ENCODE results near the gene HTR4.

HTR4 gene

GRCh38 chr5:148663509-148663908, 9.2 kb upstream of the HTR4 start:
- no peak for DNase-seq (ENCODE audit: low read depth)

GRCh38 chr5:148660346-148660660, 6.0 kb upstream of the HTR4 start:
- no peak for DNase-seq (ENCODE audit: low read depth)

- no peak for DNase-seq (ENCODE audit: low read depth)
Observed at GRCh38 chr5:148659641-148660345, 5.5 kb upstream of the HTR4 start.

- no peak for DNase-seq (ENCODE audit: low read depth)
Observed at GRCh38 chr5:148653291-148653835, 964 bp downstream of the HTR4 start.

GRCh38 chr5:148651528-148651927, 2.8 kb downstream of the HTR4 start:
- no peak for DNase-seq (ENCODE audit: low read depth)

- no peak for DNase-seq (ENCODE audit: low read depth)
Observed at GRCh38 chr5:148645527-148645926, 8.8 kb downstream of the HTR4 start.

GRCh38 chr5:148641735-148642134, 12.6 kb downstream of the HTR4 start:
- no peak for DNase-seq (ENCODE audit: low read depth)

GRCh38 chr5:148640471-148640870, 13.9 kb downstream of the HTR4 start:
- DNase-seq (ENCODE audit: low read depth): no peak

GRCh38 chr5:148639081-148639480, 15.2 kb downstream of the HTR4 start:
- no peak for DNase-seq (ENCODE audit: low read depth)

- DNase-seq (ENCODE audit: low read depth): no peak
Observed at GRCh38 chr5:148636353-148636752, 18.0 kb downstream of the HTR4 start.

GRCh38 chr5:148635321-148636083, 18.8 kb downstream of the HTR4 start:
- no peak for DNase-seq (ENCODE audit: low read depth)

GRCh38 chr5:148633067-148633377, 21.3 kb downstream of the HTR4 start:
- no peak for DNase-seq (ENCODE audit: low read depth)

- DNase-seq (ENCODE audit: low read depth): no peak
Observed at GRCh38 chr5:148632255-148633066, 21.9 kb downstream of the HTR4 start.

GRCh38 chr5:148626986-148627385, 27.3 kb downstream of the HTR4 start:
- no peak for DNase-seq (ENCODE audit: low read depth)

- no peak for DNase-seq (ENCODE audit: low read depth)
Observed at GRCh38 chr5:148626081-148626613, 28.2 kb downstream of the HTR4 start.

GRCh38 chr5:148625250-148625649, 29.1 kb downstream of the HTR4 start:
- no peak for DNase-seq (ENCODE audit: low read depth)

- peak; percentile 10 for DNase-seq (ENCODE audit: low read depth)
Observed at GRCh38 chr5:148623741-148624140, 30.6 kb downstream of the HTR4 start.

GRCh38 chr5:148623101-148623500, 31.2 kb downstream of the HTR4 start:
- DNase-seq (ENCODE audit: low read depth): no peak

GRCh38 chr5:148620696-148621095, 33.6 kb downstream of the HTR4 start:
- peak; percentile 3 for DNase-seq (ENCODE audit: low read depth)

GRCh38 chr5:148620091-148620490, 34.2 kb downstream of the HTR4 start:
- DNase-seq (ENCODE audit: low read depth): no peak

GRCh38 chr5:148619484-148619883, 34.8 kb downstream of the HTR4 start:
- no peak for DNase-seq (ENCODE audit: low read depth)

- DNase-seq (ENCODE audit: low read depth): peak; percentile 48
Observed at GRCh38 chr5:148615644-148616275, 38.6 kb downstream of the HTR4 start.
